GM23248 (cell line): ENCODE measurements around the gene KATNBL1.

ENCODE experiments used
- EZH2 ChIP-seq: fragments of 200-600 bp; sonication (generic); IDR thresholded peaks from 2 replicates; pipeline ENCODE4 v1.6.1; 2018; ENCODE audit warnings: antibody characterized with exemption, mild to moderate bottlenecking; ENCODE audit not compliant: insufficient read depth, poor library complexity, severe bottlenecking
- EZH2phosphoT487 ChIP-seq: fragments of 200-600 bp; sonication (generic); IDR thresholded peaks from 2 replicates; pipeline ENCODE4 v1.6.1; 2018; ENCODE audit warnings: antibody characterized with exemption, moderate library complexity, mild to moderate bottlenecking, low read depth; ENCODE audit not compliant: insufficient read depth

DNA sequence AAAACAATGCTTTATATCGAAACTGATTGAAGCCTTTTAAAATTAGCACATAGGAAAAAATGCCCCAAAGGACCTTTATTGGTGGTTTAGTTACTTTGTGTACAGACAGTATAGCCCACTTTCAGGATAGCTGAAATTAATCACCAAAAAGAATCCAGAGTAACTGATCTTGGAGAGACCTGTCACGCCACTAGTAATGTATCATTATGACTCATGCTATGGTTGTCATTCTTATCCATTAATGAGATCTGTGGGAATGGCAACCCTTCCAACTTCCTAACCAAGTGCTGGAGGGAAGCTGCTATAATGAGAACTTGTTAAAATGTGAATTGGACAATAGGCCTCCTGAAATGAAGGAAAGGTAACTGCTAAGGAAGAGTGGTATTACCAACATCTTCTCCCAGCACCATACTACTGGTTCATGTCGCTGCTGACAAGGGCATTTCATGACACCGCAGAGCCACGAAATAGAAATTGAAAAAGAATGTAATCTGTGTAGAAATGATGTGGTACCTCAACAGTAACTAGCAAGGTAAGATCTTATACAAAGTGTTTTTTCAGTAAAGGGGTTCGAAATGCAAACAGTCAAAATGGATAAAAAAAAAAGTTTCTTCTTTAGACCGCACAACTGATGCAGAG lies 7.8 kb upstream of the KATNBL1 start:
- TF ChIP-seq EZH2 (no peak), EZH2phosphoT487 (no peak)
